ENCODE data around the gene ATAD3B. TPM values are rescaled to one million over a fixed set of nuclear protein-coding genes. Genes with fewer than 3 reads are reported as not detected.
A peak's percentile ranks its signal among the peaks of the same experiment; 100 is the strongest.

The ATAD3B gene
- total and polyA plus RNA-seq, 2 of the 13 experiments (the other 11 are each of a cell fraction or from before 2014, with no cell fraction given): 9.6 to 31.1 TPM

DNA sequence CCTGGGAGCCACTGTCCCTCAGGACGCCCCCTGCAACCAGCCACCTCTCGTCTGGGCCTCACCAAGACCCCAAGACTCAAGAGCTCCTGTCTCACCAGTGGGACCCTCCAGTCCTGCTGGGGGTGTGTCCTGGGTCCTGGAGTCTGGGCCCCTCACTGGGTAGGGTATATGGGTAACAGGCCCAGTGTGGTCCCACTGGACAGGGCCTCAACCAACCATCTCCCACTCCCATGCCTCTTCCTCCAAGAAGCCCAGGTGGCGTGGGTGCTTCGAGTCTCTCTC lies 36.8 kb upstream of the ATAD3B start:
- no TSS peak for BruUV-seq (replicated peaks)
- H3K36me3 ChIP-seq (replicated peaks in 1 of 2; ENCODE audit: control insufficient read depth in 1 of 2, insufficient read depth in 2 of 2, low read length in 2 of 2): no peaks in the 10 kb centered on the region; a peak in 1 of 5 replicates
- CTCF ChIA-PET (ENCODE audit: low intra/inter-chr PET ratio, low total read pairs): no interaction called here
- peaks cover 31% of the 10 kb centered on the region for H3K79me2 ChIP-seq (ENCODE audit: insufficient read depth, low read length)
- no peak for DNase-seq (ENCODE audit: low spot score)
- no peak overlapping the region for H2AFZ ChIP-seq (ENCODE audit: low read length)
- no peak for FAIRE-seq
- POLR2A ChIA-PET: interaction anchor here (0.9 to 11.0 kb wide), 8 partner anchors 11 to 334 kb away, joined by 3 to 355 read pairs (median 16); partner anchors contain the start of genes ANKRD65, AURKAIP1, CCNL2 and MRPL20
- H3K4me3 ChIP-seq (replicated peaks in 1 of 3; ENCODE audit: insufficient read depth in 1 of 3, low read depth in 2 of 3, low read length in 3 of 3): peak overlapping the region; percentile 72 to 88 (median 84)
- in situ Hi-C loops (cut with HindIII; ENCODE audit: extremely low pct_ligation_motif_present, low pct_unique_long_range_greater_than_20kb) (loop anchor here (5.0 kb wide), 1 partner anchor 32 kb away; no protein-coding TSS in a partner anchor), intact Hi-C loops (cut with micrococcal nuclease; ENCODE audit: unreplicated experiment) (no loop called here)
- no peaks in the 10 kb centered on the region for H3K27me3 ChIP-seq (ENCODE audit: control insufficient read depth in 1 of 2, insufficient read depth in 2 of 2, low read length in 2 of 2)
- H3K27ac ChIP-seq (ENCODE audit: extremely low read length, insufficient read depth, low read length): peak overlapping the region; percentile 94
- H3K4me2 ChIP-seq (ENCODE audit: low read depth, low read length): peak overlapping the region; percentile 89
- peaks cover 57% of the 10 kb centered on the region for H3K4me1 ChIP-seq (ENCODE audit: insufficient read depth, low read length)
- no peak for ATAC-seq
- no peaks in the 10 kb centered on the region for H3K9me3 ChIP-seq (ENCODE audit: low read length)
- 0% methylated on average over 2 of the region's 4 CpGs for WGBS (ENCODE audit: low lambda C conversion rate)
- peak overlapping the region; percentile 85 for H3K9ac ChIP-seq (ENCODE audit: insufficient read depth, low read depth, low read length)
- no peaks in the 10 kb centered on the region for H4K20me1 ChIP-seq (ENCODE audit: insufficient read depth, low read length)
- TF ChIP-seq MTF2 (CRISPR knock-in tag; IDR thresholded peaks at IDR 0.05; ENCODE audit: borderline replicate concordance) (peak; percentile 73; the same call in 1 of the 2 replicates), FOXC1 (CRISPR knock-in tag; IDR thresholded peaks at IDR 0.05; ENCODE audit: borderline replicate concordance) (0 out of 2 replicates have a peak, but pooled peaks have one; percentile 16), ZNF761 (CRISPR knock-in tag; conservative IDR thresholded peaks at IDR 0.05) (0 out of 2 replicates have a peak, but pooled peaks have one; percentile 34), KLF13 (CRISPR knock-in tag; IDR thresholded peaks at IDR 0.05) (no peak), MXI1 (IDR thresholded peaks at IDR 0.05; ENCODE audit: borderline replicate concordance, low read depth, low read length) (no peak), ZNF772 (CRISPR knock-in tag; IDR thresholded peaks at IDR 0.05) (no peak), NCOA1 (CRISPR knock-in tag; IDR thresholded peaks at IDR 0.05) (0 out of 2 replicates have a peak, but pooled peaks have one; percentile 66), REPIN1 (CRISPR knock-in tag; IDR thresholded peaks at IDR 0.05; ENCODE audit: borderline replicate concordance, low read depth) (no peak), JARID2 (CRISPR knock-in tag; IDR thresholded peaks at IDR 0.05; ENCODE audit: insufficient replicate concordance) (peak; percentile 41), NAIF1 (CRISPR knock-in tag; IDR thresholded peaks at IDR 0.05; ENCODE audit: borderline replicate concordance) (no peak), ZBTB8A (CRISPR knock-in tag; IDR thresholded peaks at IDR 0.05; ENCODE audit: borderline replicate concordance, low read depth) (no peak), ARNT2 (CRISPR knock-in tag; IDR thresholded peaks at IDR 0.05; ENCODE audit: low read depth) (no peak), SCMH1 (CRISPR knock-in tag; IDR thresholded peaks at IDR 0.05; ENCODE audit: borderline replicate concordance) (no peak), NFRKB (IDR thresholded peaks at IDR 0.05) (no peak), DR1 (CRISPR knock-in tag; IDR thresholded peaks at IDR 0.05) (0 out of 2 replicates have a peak, but pooled peaks have one; percentile 6), ZNF510 (CRISPR knock-in tag; IDR thresholded peaks at IDR 0.05; ENCODE audit: low read depth) (no peak), ZBTB21 (CRISPR knock-in tag; IDR thresholded peaks at IDR 0.05) (no peak), ZFP1 (CRISPR knock-in tag; IDR thresholded peaks at IDR 0.05) (no peak)
- TF ChIP-seq, protein P1, sequence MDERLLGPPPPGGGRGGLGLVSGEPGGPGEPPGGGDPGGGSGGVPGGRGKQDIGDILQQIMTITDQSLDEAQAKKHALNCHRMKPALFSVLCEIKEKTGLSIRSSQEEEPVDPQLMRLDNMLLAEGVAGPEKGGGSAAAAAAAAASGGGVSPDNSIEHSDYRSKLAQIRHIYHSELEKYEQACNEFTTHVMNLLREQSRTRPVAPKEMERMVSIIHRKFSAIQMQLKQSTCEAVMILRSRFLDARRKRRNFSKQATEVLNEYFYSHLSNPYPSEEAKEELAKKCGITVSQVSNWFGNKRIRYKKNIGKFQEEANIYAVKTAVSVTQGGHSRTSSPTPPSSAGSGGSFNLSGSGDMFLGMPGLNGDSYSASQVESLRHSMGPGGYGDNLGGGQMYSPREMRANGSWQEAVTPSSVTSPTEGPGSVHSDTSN (CRISPR knock-in tag; IDR thresholded peaks at IDR 0.05): no peak
- TF ChIP-seq, protein P2, sequence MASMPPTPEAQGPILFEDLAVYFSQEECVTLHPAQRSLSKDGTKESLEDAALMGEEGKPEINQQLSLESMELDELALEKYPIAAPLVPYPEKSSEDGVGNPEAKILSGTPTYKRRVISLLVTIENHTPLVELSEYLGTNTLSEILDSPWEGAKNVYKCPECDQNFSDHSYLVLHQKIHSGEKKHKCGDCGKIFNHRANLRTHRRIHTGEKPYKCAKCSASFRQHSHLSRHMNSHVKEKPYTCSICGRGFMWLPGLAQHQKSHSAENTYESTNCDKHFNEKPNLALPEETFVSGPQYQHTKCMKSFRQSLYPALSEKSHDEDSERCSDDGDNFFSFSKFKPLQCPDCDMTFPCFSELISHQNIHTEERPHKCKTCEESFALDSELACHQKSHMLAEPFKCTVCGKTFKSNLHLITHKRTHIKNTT (CRISPR knock-in tag; IDR thresholded peaks at IDR 0.05): no peak
- TF ChIP-seq, protein P3, sequence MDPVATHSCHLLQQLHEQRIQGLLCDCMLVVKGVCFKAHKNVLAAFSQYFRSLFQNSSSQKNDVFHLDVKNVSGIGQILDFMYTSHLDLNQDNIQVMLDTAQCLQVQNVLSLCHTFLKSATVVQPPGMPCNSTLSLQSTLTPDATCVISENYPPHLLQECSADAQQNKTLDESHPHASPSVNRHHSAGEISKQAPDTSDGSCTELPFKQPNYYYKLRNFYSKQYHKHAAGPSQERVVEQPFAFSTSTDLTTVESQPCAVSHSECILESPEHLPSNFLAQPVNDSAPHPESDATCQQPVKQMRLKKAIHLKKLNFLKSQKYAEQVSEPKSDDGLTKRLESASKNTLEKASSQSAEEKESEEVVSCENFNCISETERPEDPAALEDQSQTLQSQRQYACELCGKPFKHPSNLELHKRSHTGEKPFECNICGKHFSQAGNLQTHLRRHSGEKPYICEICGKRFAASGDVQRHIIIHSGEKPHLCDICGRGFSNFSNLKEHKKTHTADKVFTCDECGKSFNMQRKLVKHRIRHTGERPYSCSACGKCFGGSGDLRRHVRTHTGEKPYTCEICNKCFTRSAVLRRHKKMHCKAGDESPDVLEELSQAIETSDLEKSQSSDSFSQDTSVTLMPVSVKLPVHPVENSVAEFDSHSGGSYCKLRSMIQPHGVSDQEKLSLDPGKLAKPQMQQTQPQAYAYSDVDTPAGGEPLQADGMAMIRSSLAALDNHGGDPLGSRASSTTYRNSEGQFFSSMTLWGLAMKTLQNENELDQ (CRISPR knock-in tag; IDR thresholded peaks at IDR 0.05; ENCODE audit: borderline replicate concordance): no peak
- TF ChIP-seq, protein P4, sequence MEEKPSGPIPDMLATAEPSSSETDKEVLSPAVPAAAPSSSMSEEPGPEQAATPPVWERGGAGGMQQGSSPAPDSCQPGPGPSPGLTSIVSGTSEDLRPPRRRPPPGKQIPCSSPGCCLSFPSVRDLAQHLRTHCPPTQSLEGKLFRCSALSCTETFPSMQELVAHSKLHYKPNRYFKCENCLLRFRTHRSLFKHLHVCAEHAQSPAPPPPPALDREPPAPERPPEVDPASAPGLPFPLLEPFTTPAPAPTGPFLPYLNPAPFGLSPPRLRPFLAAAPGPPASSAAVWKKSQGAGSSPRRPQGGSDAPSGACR (CRISPR knock-in tag; IDR thresholded peaks at IDR 0.05): peak; percentile 51; the same call in 1 of the 2 replicates
